T-cell (primary cell): ENCODE results near the gene TBC1D16. TPM values are rescaled to one million over a fixed set of nuclear protein-coding genes. Genes with fewer than 3 reads are reported as not detected.

Experiments
- ATAC-seq, 4 experiments: fragments of 200-7000 bp in 3 of 4; fragments of 150-1000 bp in 1 of 4; cut with Tn5 transposase; replicated peaks in 1 of 4; 1 replicate in 3 of 4; 2 replicates in 1 of 4; pipeline ENCODE4 v1.10.0; 2021; ENCODE audit warnings: moderate library complexity in 3 of 4, mild to moderate bottlenecking in 2 of 4, moderate number of reproducible peaks in 1 of 4
- CTCF ChIA-PET, 2 donors: fragments of 300-600 bp; sonication (Branson Sonifier 250); formaldehyde crosslinking; loops; one replicate each; lab custom pipeline; 2022; ENCODE audit warnings: antibody characterized with exemption in 2 of 2; lab: Charles Lee
- POLR2A ChIA-PET, 2 donors: fragments of 300-600 bp; sonication (Branson Sonifier 250); formaldehyde crosslinking; loops; one replicate each; lab custom pipeline; 2022; ENCODE audit warnings: antibody characterized with exemption in 2 of 2; lab: Charles Lee
- DNase-seq, 35 experiments: peaks; one replicate each; pipeline versions ENCODE4 v3.0.0 to v3.0.0-alpha.2; 2013 to 2023
- H3K27ac ChIP-seq: one replicate; pipeline ENCODE4 v1.5.1; 2013; ENCODE audit warnings: low read length
- H3K27me3 ChIP-seq, 2 experiments: replicated peaks in 1 of 2; 1 replicate in 1 of 2; 2 replicates in 1 of 2; pipeline versions ENCODE4 v1.6.1 to v1.7.0; 2013; ENCODE audit warnings: low read length in 1 of 2, mixed read lengths in 1 of 2; ENCODE audit not compliant: control insufficient read depth in 2 of 2, insufficient read depth in 2 of 2; ENCODE audit errors: extremely low read depth in 1 of 2
- H3K36me3 ChIP-seq, 2 donors: 1 replicate in 1 of 2; 2 replicates in 1 of 2; pipeline versions ENCODE4 v1.6.1 to v1.7.0; 2013; ENCODE audit warnings: low read length in 1 of 2; ENCODE audit not compliant: control insufficient read depth in 2 of 2, insufficient read depth in 1 of 2; ENCODE audit errors: extremely low read depth in 1 of 2
- H3K4me1 ChIP-seq, 2 experiments: 1 replicate in 1 of 2; 2 replicates in 1 of 2; pipeline versions ENCODE4 v1.6.1 to v1.7.0; 2013; ENCODE audit warnings: low read length in 2 of 2, mixed read lengths in 1 of 2; ENCODE audit not compliant: insufficient read depth in 2 of 2, control insufficient read depth in 1 of 2; ENCODE audit errors: extremely low read depth in 1 of 2
- H3K4me3 ChIP-seq, 2 donors: 1 replicate in 1 of 2; 2 replicates in 1 of 2; pipeline versions ENCODE4 v1.5.1 to v1.7.0; 2013; ENCODE audit warnings: mild to moderate bottlenecking in 2 of 2, low read length in 1 of 2, moderate library complexity in 1 of 2; ENCODE audit not compliant: control insufficient read depth in 1 of 2; ENCODE audit errors: extremely low read depth in 1 of 2
- H3K9me3 ChIP-seq: 2 replicates; pipeline ENCODE4 v1.7.0; 2013
- H3K27ac Mint-ChIP-seq, 2 donors: one replicate each; pipeline ENCODE4 v1.8.0; 2020 to 2021; ENCODE audit warnings: mild to moderate bottlenecking in 2 of 2, mixed read lengths in 2 of 2
- H3K27me3 Mint-ChIP-seq, 2 donors: one replicate each; pipeline ENCODE4 v1.8.0; 2021 to 2022; ENCODE audit warnings: mixed read lengths in 2 of 2
- H3K36me3 Mint-ChIP-seq: one replicate; pipeline ENCODE4 v1.8.0; 2021; ENCODE audit warnings: mixed read lengths
- H3K4me1 Mint-ChIP-seq, 3 donors: one replicate each; pipeline ENCODE4 v1.8.0; 2020 to 2022; ENCODE audit warnings: mixed read lengths in 3 of 3, mild to moderate bottlenecking in 1 of 3
- H3K4me3 Mint-ChIP-seq, 3 donors: one replicate each; pipeline ENCODE4 v1.8.0; 2020 to 2022; ENCODE audit warnings: mild to moderate bottlenecking in 3 of 3, mixed read lengths in 3 of 3, moderate library complexity in 3 of 3
- H3K9me3 Mint-ChIP-seq, 3 donors: one replicate each; pipeline ENCODE4 v1.8.0; 2020 to 2022; ENCODE audit warnings: mixed read lengths in 3 of 3
- whole genome bisulfite sequencing: methylation state at CpG from one replicate; pipeline ENCODE4 v1.1.5; 2013; ENCODE audit warnings: missing lambda C conversion rate; ENCODE audit not compliant: insufficient coverage; 5-methylcytosine and 5-hydroxymethylcytosine counted together
- total RNA-seq, 35 experiments: library from RNA in 6 of 35; stranded (reverse) in 6 of 35; fragments of 120-200 nt in 1 of 35; gene quantifications; one replicate each; pipeline versions ENCODE4 v1.2.1 to v1.2.4 and lab custom pipeline; 2013 to 2026

Gene TBC1D16
- total RNA-seq, 5 donors from 2014 or later (not counting 1 experiment from before 2014, with no cell fraction given) = 1.9 to 6.1 (median 3.4) TPM

DNA sequence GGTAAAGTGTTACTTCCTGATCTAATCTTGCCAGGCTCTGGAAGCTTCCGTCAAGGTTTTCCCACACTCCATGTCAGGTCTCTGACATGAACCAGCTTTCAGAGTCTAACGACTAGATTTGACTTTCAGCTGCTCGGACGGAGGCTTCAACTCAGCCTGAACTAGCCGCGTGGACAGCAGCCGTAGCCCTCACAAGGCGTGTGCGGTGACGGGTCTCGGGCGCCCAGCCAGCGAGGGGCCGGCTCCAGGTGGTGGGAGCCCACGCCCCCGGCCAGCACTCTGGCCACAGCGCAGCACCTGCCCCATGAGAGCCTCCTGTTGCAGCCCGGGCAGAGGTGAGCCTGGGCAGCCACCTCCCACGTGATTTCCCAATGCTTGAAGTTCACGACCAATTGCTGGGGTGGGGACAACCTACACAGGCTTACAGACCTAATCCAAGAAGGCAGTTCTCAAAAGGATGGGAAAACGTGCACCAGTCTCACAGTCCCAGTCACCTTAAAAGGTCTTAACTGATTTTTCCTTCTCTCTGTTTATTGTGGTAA, 45.5 kb downstream of the TBC1D16 start:
- H3K27me3 ChIP-seq = peaks cover 0 to 34% of the 10 kb centered on the region in 2 experiments
- no peak overlapping the region for H3K4me3 ChIP-seq
- Mint-ChIP-seq H3K27ac (no peak overlapping the region), H3K36me3 (no peaks in the 10 kb centered on the region), H3K4me1 (peaks cover 26 to 35% (median 29%) of the 10 kb centered on the region in 3 donors), H3K27me3 (no peaks in the 10 kb centered on the region), H3K4me3 (no peak overlapping the region), H3K9me3 (no peaks in the 10 kb centered on the region)
- ChIA-PET CTCF (no interaction called here), POLR2A (interaction anchor here in 1 of 2 donors (0.7 kb wide), 1 partner anchor 17 kb away, joined by 3 read pairs; no protein-coding TSS in a partner anchor)
- H3K27ac ChIP-seq = no peak overlapping the region
- peaks cover 19 to 38% of the 10 kb centered on the region in 2 experiments for H3K4me1 ChIP-seq
- ATAC-seq = no peak
- no peaks in the 10 kb centered on the region for H3K9me3 ChIP-seq
- no peak for DNase-seq
- H3K36me3 ChIP-seq = no peaks in the 10 kb centered on the region
- WGBS = 87% methylated on average over 17 of the region's 21 CpGs

DNA sequence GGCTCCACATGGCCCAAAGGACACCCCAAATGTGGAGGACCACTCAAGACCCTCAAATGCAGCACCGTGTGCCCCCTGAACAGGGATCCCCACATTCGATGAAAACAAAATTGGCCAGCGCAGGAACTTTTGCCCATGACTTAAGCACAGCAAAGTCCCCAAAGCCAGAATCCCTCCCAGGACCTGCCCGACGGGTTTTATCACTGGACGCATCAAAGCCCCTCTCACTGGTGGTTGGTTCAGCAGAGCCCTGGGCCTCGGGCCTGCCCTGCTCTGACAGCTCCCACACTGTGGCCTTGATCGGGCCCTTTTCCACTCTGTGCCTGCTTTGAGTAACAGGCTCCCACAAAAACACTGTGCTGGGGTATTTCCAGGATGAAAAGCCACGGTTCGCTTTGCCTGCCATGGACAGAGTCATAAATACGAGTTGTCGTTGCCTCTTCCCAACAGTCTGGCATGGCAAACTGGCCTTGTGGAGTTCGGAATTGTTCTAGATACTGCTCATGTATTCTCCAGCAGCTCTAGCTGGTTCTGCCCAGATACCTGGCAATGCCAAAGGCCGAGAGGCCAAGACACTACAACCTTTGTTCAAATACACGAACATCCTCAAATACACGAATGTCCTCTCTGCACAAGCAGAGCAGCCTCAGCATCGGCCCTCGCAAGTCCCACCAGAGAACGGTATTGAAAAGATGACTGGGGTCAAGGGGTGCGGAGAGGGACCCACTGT, 46.4 kb downstream of the TBC1D16 start:
- 86% methylated on average over 20 of the region's 20 CpGs for WGBS
- ChIA-PET CTCF (no interaction called here), POLR2A (no interaction called here)
- H3K27me3 Mint-ChIP-seq = no peaks in the 10 kb centered on the region
- Histone ChIP-seq H3K4me3 (no peak overlapping the region), H3K9me3 (no peaks in the 10 kb centered on the region), H3K4me1 (peaks cover 17 to 38% of the 10 kb centered on the region in 2 experiments), H3K36me3 (no peaks in the 10 kb centered on the region), H3K27ac (no peak overlapping the region), H3K27me3 (peaks cover 0 to 34% of the 10 kb centered on the region in 2 experiments)
- DNase-seq (no peak), ATAC-seq (no peak)
- H3K36me3 Mint-ChIP-seq = no peaks in the 10 kb centered on the region
- H3K4me1 Mint-ChIP-seq = peaks cover 26 to 31% (median 29%) of the 10 kb centered on the region in 3 donors
- H3K9me3 Mint-ChIP-seq = no peaks in the 10 kb centered on the region
- no peak overlapping the region for H3K27ac Mint-ChIP-seq
- no peak overlapping the region for H3K4me3 Mint-ChIP-seq

DNA sequence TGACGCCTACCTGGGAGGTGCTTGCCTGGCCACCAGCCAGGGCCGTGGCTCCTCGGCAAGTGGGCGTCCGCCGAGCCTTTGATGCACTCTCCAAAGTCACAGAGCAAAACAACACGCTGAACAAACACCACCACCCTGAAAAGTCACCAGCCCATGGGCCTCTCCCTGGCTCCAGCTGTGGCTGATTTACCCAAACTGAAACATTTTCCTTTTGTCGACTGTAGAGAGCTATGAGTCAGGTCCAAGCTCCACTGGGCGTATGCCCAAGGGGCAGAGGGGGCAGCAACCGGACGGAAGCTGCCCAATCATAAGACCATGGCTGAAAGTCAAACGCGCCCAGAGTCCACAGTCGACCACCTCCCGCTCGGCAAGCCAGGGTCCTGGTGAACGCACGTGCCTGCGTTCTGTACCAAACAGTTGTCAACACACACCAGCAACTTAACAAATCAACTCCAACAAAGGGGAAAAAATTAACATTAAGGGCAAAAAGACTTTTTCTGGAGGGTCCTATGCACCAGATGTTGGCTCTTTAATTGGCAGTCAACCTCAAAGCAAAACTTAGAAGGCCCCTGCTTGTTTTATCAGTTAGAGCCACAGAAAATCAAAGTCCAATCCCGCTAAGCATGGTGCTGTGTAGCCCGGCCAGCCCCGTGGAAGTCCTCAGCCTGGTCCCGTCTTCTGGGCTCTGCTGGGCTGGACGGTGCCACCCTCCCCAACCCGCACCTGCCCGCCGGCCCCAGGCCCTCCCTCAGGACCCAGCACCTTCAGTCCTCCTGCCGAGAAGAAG, 47.3 kb downstream of the TBC1D16 start:
- Histone ChIP-seq H3K4me1 (peaks cover 10 to 29% of the 10 kb centered on the region in 2 experiments), H3K9me3 (no peaks in the 10 kb centered on the region), H3K4me3 (no peak overlapping the region), H3K36me3 (no peaks in the 10 kb centered on the region), H3K27ac (no peak overlapping the region), H3K27me3 (peaks cover 0 to 33% of the 10 kb centered on the region in 2 experiments)
- Mint-ChIP-seq H3K4me3 (no peak overlapping the region), H3K4me1 (peaks cover 20 to 25% (median 22%) of the 10 kb centered on the region in 3 donors), H3K9me3 (no peaks in the 10 kb centered on the region), H3K36me3 (no peaks in the 10 kb centered on the region), H3K27me3 (no peaks in the 10 kb centered on the region), H3K27ac (peak overlapping the region in 1 of 2 donors; percentile 20)
- ChIA-PET POLR2A (no interaction called here), CTCF (no interaction called here)
- ATAC-seq (no peak), DNase-seq (peak in 1 of 35 experiments; percentile 46)
- WGBS = 73% methylated on average over 17 of the region's 28 CpGs

DNA sequence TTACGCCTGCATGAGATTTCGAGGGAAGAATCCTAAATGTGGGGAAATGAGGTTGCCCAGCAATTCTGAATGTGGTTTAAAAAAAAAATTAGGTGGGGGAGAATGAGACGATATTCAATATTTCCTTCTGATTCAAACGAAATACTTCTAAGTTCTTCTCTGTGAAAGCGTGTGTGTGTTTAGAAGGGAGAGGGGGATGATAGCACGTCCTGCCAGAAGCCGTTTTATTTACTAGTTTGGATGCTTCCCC, 47.8 kb downstream of the TBC1D16 start:
- H3K27ac Mint-ChIP-seq = no peak overlapping the region
- peaks cover 0 to 31% of the 10 kb centered on the region in 2 experiments for H3K27me3 ChIP-seq
- H3K4me3 Mint-ChIP-seq = no peak overlapping the region
- POLR2A ChIA-PET = no interaction called here
- peaks cover 5 to 24% of the 10 kb centered on the region in 2 experiments for H3K4me1 ChIP-seq
- H3K9me3 Mint-ChIP-seq = no peaks in the 10 kb centered on the region
- H3K9me3 ChIP-seq = no peaks in the 10 kb centered on the region
- H3K4me1 Mint-ChIP-seq = peaks cover 14 to 20% (median 17%) of the 10 kb centered on the region in 3 donors
- CTCF ChIA-PET = no interaction called here
- no peak for DNase-seq
- no peak for ATAC-seq
- H3K4me3 ChIP-seq = no peak overlapping the region
- no peaks in the 10 kb centered on the region for H3K27me3 Mint-ChIP-seq
- H3K27ac ChIP-seq = no peak overlapping the region
- no peaks in the 10 kb centered on the region for H3K36me3 Mint-ChIP-seq
- no peaks in the 10 kb centered on the region for H3K36me3 ChIP-seq
- WGBS = 86% methylated on average over 3 of the region's 7 CpGs

DNA sequence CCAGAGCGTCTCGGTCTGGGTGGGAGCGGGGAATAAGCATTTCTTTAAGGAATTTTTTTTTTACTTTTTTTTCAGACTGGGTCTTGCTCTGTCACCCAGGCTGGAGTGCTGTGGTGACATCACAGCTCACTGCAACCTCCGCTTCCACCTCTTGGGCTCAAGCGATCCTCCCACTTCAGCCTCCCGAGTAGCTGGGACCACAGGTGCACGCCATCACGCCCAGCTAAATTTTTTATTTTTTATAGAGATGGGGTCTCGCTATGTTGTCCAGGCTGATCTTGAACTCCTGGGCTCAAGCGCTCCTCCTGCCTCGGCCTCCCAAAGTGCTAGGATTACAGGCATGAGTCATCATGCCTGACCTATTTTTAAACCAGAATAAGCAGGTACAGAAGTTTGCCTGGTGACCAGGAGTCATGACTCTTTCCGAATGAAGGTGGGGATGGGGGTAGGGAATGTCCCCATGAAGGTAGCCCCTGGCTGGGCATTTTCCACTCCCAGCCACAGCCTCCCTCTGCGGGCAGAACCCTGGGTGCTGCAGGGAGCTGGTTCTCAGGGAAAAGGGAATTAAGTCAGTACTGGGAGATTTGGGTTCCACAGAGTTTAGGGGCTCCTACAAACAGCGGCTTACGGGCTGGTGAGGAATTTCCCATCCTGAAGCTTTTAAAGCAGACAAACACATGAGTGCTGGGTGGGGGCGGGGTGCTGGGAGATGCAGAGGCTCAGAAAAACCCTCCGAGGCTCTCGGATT, 48.3 kb downstream of the TBC1D16 start:
- CTCF ChIA-PET = no interaction called here
- POLR2A ChIA-PET = no interaction called here
- 93% methylated on average over 8 of the region's 18 CpGs for WGBS

More for the DNA sequence above, 48.3 kb downstream of the TBC1D16 start:
- Histone ChIP-seq H3K27ac (no peak overlapping the region), H3K9me3 (no peaks in the 10 kb centered on the region), H3K4me1 (peaks cover 0 to 19% of the 10 kb centered on the region in 2 experiments), H3K4me3 (no peak overlapping the region), H3K27me3 (peaks cover 0 to 27% of the 10 kb centered on the region in 2 experiments), H3K36me3 (no peaks in the 10 kb centered on the region)
- H3K4me3 Mint-ChIP-seq = no peak overlapping the region
- peaks cover 9 to 15% (median 12%) of the 10 kb centered on the region in 3 donors for H3K4me1 Mint-ChIP-seq
- no peak overlapping the region for H3K27ac Mint-ChIP-seq
- DNase-seq (no peak), ATAC-seq (no peak)
- no peaks in the 10 kb centered on the region for H3K9me3 Mint-ChIP-seq
- H3K36me3 Mint-ChIP-seq = no peaks in the 10 kb centered on the region
- H3K27me3 Mint-ChIP-seq = no peaks in the 10 kb centered on the region
